B cell (primary cell): Measurements from ENCODE around the gene CCNT1.

Experiments used
- CTCF ChIP-seq: fragments of 200-600 bp; IDR thresholded peaks from one replicate; pipeline ENCODE4 v1.8.0; 2022; ENCODE audit warnings: antibody characterized with exemption, mild to moderate bottlenecking
- EZH2 ChIP-seq: IDR thresholded peaks from 2 replicates; pipeline ENCODE4 v1.6.1; 2012; ENCODE audit warnings: borderline replicate concordance, low read depth, mild to moderate bottlenecking, moderate library complexity, low read length; ENCODE audit not compliant: insufficient read depth, poor library complexity, severe bottlenecking

DNA sequence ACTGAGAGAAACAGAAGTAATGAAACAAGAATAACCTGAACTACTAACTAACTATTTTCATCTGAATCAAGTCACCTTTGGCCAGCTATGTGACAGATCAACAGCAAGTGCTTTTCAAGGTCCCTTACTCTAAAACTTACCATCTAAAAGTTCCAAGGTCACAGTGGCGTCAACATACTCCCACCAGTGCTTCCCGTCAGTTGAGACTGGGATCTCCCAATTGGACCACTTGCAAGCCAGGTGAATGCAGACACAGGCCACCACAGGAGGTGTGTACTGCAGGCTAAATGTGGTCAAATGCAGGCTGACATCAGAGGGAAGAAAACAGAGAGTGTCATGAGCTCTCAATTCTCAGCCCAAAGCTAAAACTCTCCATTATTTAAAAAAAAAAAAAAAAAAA lies 20.6 kb downstream of the CCNT1 start:
- no peak for TF ChIP-seq EZH2
- no peak for TF ChIP-seq CTCF
